Suprapubic skin (tissue), 4 donors: Measurements from ENCODE around the gene LYRM4. TPM values are rescaled to one million over a fixed set of nuclear protein-coding genes. Genes with fewer than 3 reads are reported as not detected.

Experiments used
- DNase-seq, 2 donors: peaks; one replicate each; pipeline ENCODE4 v3.0.0-alpha.2; 2019; ENCODE audit warnings: low spot score in 2 of 2
- H3K27ac ChIP-seq: fragments of 200-600 bp; sonication (generic); one replicate; pipeline ENCODE4 v1.5.1; 2019
- H3K27me3 ChIP-seq: fragments of 200-600 bp; sonication (generic); one replicate; pipeline ENCODE4 v1.5.1; 2019
- H3K36me3 ChIP-seq: fragments of 200-600 bp; sonication (generic); one replicate; pipeline ENCODE4 v1.5.1; 2019
- H3K4me1 ChIP-seq: fragments of 200-600 bp; sonication (generic); one replicate; pipeline ENCODE4 v1.5.1; 2019
- H3K4me3 ChIP-seq: fragments of 200-600 bp; sonication (generic); one replicate; pipeline ENCODE4 v1.5.1; 2019; ENCODE audit warnings: mild to moderate bottlenecking
- H3K9me3 ChIP-seq: fragments of 200-600 bp; sonication (generic); one replicate; pipeline ENCODE4 v1.5.1; 2019
- EP300 ChIP-seq: sonication (generic); formaldehyde crosslinking; IDR thresholded peaks from one replicate; pipeline ENCODE4 v1.6.1; 2017; ENCODE audit warnings: antibody characterized with exemption
- POLR2A ChIP-seq, 2 donors: fragments of 450-650 bp; IDR thresholded peaks; one replicate each; pipeline ENCODE4 v1.6.1; 2017; ENCODE audit warnings: antibody characterized with exemption in 2 of 2, mild to moderate bottlenecking in 2 of 2, moderate library complexity in 2 of 2
- POLR2AphosphoS5 ChIP-seq, 3 donors: sonication (generic); formaldehyde crosslinking; IDR thresholded peaks; one replicate each; pipeline ENCODE4 v1.6.1; 2017; ENCODE audit warnings: antibody characterized with exemption in 3 of 3
- WGBS: methylation state at CpG from one replicate; pipeline ENCODE4 v1.1.5; 2018; 5-methylcytosine and 5-hydroxymethylcytosine counted together
- total RNA-seq, 4 donors: library from RNA; depleted of rRNA; stranded (reverse); fragments of >200 nt; gene quantifications; one replicate each; pipeline ENCODE4 v1.1.0, GENCODE V29; 2016
- TF ChIP-seq, protein P1 (sequence below), 2 donors: fragments of 200-600 bp in 1 of 2; fragments of 450-650 bp in 1 of 2; sonication (generic) in 1 of 2; IDR thresholded peaks; one replicate each; pipeline ENCODE4 v1.5.1; 2016 to 2019; ENCODE audit warnings: antibody characterized with exemption in 2 of 2, mild to moderate bottlenecking in 1 of 2, moderate library complexity in 1 of 2

Gene LYRM4
- total RNA-seq, 4 donors from 2014 or later: 16.1 to 37.5 (median 19.6) TPM

DNA sequence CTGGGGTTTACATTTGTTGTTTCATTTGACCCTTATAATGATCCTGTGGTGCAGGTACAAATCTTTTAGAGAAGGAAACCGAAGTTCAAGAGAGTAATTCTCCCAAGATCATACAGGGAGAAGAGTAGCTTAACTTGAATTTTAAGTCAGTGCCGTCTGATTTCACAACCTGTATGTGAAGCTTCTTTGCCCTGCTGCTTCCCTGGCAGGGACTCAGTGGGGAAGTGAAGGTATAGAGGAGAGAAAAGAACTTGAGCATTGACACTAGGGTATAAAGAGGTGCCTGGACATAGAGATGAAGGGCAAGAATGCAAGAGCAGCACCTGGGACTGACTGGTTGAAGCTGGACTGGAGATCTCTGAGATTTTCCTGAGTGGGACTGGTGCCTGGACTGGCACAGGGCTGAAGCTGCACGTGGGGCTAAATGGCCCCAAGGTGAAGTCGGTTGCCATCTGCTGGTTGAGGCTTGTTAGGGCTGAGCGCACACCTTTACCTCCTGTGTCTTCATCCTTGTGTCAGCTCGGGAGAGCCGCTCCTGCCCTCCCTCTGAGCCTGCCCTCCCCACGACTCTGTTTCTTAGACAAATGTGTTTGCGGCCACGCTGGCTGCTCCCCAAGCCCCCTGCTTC, 42.4 kb upstream of the LYRM4 start:
- no peak for TF ChIP-seq EP300
- TF ChIP-seq, protein P1, sequence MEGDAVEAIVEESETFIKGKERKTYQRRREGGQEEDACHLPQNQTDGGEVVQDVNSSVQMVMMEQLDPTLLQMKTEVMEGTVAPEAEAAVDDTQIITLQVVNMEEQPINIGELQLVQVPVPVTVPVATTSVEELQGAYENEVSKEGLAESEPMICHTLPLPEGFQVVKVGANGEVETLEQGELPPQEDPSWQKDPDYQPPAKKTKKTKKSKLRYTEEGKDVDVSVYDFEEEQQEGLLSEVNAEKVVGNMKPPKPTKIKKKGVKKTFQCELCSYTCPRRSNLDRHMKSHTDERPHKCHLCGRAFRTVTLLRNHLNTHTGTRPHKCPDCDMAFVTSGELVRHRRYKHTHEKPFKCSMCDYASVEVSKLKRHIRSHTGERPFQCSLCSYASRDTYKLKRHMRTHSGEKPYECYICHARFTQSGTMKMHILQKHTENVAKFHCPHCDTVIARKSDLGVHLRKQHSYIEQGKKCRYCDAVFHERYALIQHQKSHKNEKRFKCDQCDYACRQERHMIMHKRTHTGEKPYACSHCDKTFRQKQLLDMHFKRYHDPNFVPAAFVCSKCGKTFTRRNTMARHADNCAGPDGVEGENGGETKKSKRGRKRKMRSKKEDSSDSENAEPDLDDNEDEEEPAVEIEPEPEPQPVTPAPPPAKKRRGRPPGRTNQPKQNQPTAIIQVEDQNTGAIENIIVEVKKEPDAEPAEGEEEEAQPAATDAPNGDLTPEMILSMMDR (IDR thresholded peaks at IDR 0.05): peak in 1 of 2 donors; percentile 50
- DNase-seq: no peak
- Histone ChIP-seq H3K27ac (no peak overlapping the region), H3K9me3 (no peaks in the 10 kb centered on the region), H3K27me3 (no peaks in the 10 kb centered on the region), H3K36me3 (no peaks in the 10 kb centered on the region), H3K4me3 (no peak overlapping the region), H3K4me1 (peaks cover 18% of the 10 kb centered on the region)
- WGBS: 56% methylated on average over 10 of the region's 10 CpGs

DNA sequence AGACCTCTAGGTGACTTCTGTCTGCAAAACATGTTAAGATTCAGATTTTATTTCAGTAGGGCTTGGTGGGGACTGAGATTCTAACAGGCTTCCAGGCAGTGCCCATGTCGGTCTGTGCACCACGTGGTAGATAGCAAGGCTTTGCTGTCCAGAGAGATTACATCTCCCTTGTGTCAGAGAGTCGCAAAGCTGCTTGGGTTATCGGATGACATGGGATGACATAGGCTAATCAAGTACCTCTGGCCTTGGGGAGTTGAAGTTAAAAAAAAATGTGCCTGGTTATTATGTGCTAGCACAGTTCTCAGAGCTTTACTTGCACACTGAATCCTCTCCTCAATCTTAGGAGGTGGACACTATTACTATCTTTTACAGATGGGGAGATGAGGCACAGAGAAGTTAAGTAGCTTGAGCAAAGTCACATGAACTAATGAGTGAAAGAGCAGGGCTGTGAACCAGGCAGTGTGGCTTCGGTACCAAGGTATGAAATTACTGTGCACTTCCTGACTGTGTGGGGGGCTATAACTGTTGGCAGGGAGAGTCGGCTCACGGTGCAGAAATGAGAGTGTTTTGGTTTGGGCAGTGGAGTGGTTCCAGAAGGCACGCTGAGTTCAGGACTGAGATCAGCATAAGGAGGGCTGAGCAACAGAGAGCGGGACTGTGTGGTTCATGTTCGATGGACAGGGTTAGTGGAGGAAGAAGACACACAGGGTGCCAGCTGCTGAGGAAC, 41.6 kb upstream of the LYRM4 start:
- 63% methylated on average over 10 of the region's 10 CpGs for WGBS
- TF ChIP-seq POLR2A (IDR thresholded peaks at IDR 0.05) (no peak), EP300 (no peak), POLR2AphosphoS5 (IDR thresholded peaks at IDR 0.05) (no peak)
- TF ChIP-seq, protein P1 (IDR thresholded peaks at IDR 0.05): no peak
- Histone ChIP-seq H3K27me3 (no peaks in the 10 kb centered on the region), H3K36me3 (no peaks in the 10 kb centered on the region), H3K27ac (no peak overlapping the region), H3K9me3 (no peaks in the 10 kb centered on the region), H3K4me3 (no peak overlapping the region), H3K4me1 (peaks cover 18% of the 10 kb centered on the region)
- no peak for DNase-seq

DNA sequence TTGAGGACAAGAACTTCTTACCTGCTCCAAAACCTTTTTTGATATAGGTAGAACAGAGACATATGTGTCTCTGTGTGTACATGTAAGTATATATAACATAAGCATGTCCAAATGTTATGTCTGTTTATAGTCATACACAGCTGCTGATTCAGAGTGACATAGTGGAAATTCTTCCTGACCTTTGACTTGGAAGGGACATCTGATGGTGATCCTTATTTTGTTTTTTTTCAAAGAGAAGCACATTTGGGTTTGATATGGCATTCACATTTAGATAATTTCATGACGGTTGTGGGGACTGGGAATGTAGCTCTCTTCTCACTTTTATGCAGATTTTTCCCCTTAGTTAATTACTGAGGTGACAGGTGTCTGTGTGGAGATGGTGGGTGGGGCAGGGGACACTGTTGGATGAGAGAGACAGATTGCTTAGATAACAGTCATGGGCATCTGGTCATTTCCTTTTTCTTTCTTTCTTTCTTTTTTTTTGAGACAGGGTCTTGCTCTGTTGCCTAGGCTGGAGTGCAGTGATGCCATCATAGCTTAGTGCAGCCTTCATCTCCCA, 39.5 kb upstream of the LYRM4 start:
- H3K27me3 ChIP-seq: no peaks in the 10 kb centered on the region
- WGBS: 54% methylated on average over 1 of the region's 1 CpG
- H3K9me3 ChIP-seq: no peaks in the 10 kb centered on the region
- TF ChIP-seq, protein P1 (IDR thresholded peaks at IDR 0.05): no peak
- TF ChIP-seq EP300: no peak
- no peak for TF ChIP-seq POLR2A (IDR thresholded peaks at IDR 0.05)
- TF ChIP-seq POLR2AphosphoS5 (IDR thresholded peaks at IDR 0.05): no peak
- H3K27ac ChIP-seq: no peak overlapping the region
- H3K36me3 ChIP-seq: no peaks in the 10 kb centered on the region
- no peak overlapping the region for H3K4me3 ChIP-seq
- H3K4me1 ChIP-seq: peaks cover 18% of the 10 kb centered on the region
- DNase-seq: no peak

DNA sequence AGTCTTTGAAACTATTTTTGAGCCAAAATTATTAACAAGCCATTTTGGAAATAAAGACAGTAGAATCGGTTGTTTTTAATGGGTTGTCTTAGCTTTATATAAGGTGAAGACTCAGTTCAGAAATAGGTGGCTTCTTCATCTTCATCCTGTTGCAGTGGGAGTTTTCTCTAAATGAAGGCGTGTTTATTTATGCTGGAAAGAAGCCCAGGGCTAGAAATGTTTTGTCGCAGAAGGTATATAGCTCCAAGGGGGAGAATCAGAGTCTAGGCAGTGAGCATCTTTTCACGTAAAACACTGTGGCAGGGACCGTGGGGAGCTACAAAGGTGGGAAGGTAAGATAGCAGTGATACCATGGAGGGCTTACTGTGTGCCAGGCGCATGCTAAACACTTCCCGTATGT, 34.9 kb upstream of the LYRM4 start:
- TF ChIP-seq POLR2AphosphoS5 (IDR thresholded peaks at IDR 0.05): no peak
- TF ChIP-seq POLR2A (IDR thresholded peaks at IDR 0.05): no peak
- TF ChIP-seq, protein P1 (IDR thresholded peaks at IDR 0.05): no peak
- no peak for TF ChIP-seq EP300
- H3K4me1 ChIP-seq: no peaks in the 10 kb centered on the region
- no peaks in the 10 kb centered on the region for H3K9me3 ChIP-seq
- WGBS: 75% methylated on average over 7 of the region's 7 CpGs
- no peaks in the 10 kb centered on the region for H3K27me3 ChIP-seq
- H3K36me3 ChIP-seq: no peaks in the 10 kb centered on the region
- no peak overlapping the region for H3K27ac ChIP-seq
- no peak for DNase-seq
- H3K4me3 ChIP-seq: no peak overlapping the region
